Calu3 (cell line): ENCODE results near the gene SIM2. TPM values are rescaled to one million over a fixed set of nuclear protein-coding genes. Genes with fewer than 3 reads are reported as not detected.

Experiments used
- BruUV-seq: library from RNA; stranded (reverse); fragments of 400-500 nt; replicated peaks from 2 replicates; lab custom pipeline; 2021; lab: Mats Ljungman, UMichigan
- CTCF ChIA-PET: fragments of 300-600 bp; sonication (Branson Sonifier 250); formaldehyde crosslinking; loops from one replicate; lab custom pipeline; 2022; ENCODE audit warnings: antibody characterized with exemption; lab: Charles Lee
- DNase-seq: peaks from one replicate; pipeline ENCODE4 v3.0.0; 2022
- H3K27ac Mint-ChIP-seq: one replicate; pipeline ENCODE4 v1.8.0; 2022; ENCODE audit warnings: mixed read lengths; ENCODE audit not compliant: unreplicated experiment
- H3K27me3 Mint-ChIP-seq: one replicate; pipeline ENCODE4 v1.8.0; 2022; ENCODE audit warnings: mixed read lengths; ENCODE audit not compliant: unreplicated experiment
- H3K36me3 Mint-ChIP-seq: one replicate; pipeline ENCODE4 v1.8.0; 2022; ENCODE audit warnings: mild to moderate bottlenecking, moderate library complexity, mixed read lengths; ENCODE audit not compliant: insufficient read depth, unreplicated experiment
- H3K4me1 Mint-ChIP-seq: one replicate; pipeline ENCODE4 v1.8.0; 2022; ENCODE audit warnings: mild to moderate bottlenecking, low read depth, mixed read lengths; ENCODE audit not compliant: unreplicated experiment
- H3K4me3 Mint-ChIP-seq: one replicate; pipeline ENCODE4 v1.8.0; 2022; ENCODE audit warnings: mild to moderate bottlenecking, low read depth, moderate library complexity, mixed read lengths; ENCODE audit not compliant: unreplicated experiment
- H3K9me3 Mint-ChIP-seq: one replicate; pipeline ENCODE4 v1.8.0; 2022; ENCODE audit warnings: low read depth, mixed read lengths; ENCODE audit not compliant: unreplicated experiment
- intact Hi-C: fragments of 100-400 bp; cut with micrococcal nuclease; formaldehyde crosslinking; loops from one replicate; pipeline ENCODE4 v1.10.0; 2022; ENCODE audit not compliant: unreplicated experiment
- total RNA-seq: library from RNA; stranded (reverse); gene quantifications from 2 replicates; pipeline ENCODE4 v1.2.3, GENCODE V29; 2022
- TF ChIP-seq, protein P1 (sequence below): fragments of 200-600 bp; IDR thresholded peaks from one replicate; pipeline ENCODE4 v1.8.0; 2022; ENCODE audit warnings: antibody characterized with exemption; ENCODE audit not compliant: unreplicated experiment

Gene SIM2
- total RNA-seq, 1 experiment from 2014 or later, result 15.4 TPM

GRCh38 chr21:36724660-36725059, 25.7 kb downstream of the SIM2 start:
- no TSS peak for BruUV-seq
- no peaks in the 10 kb centered on the region for H3K27me3 Mint-ChIP-seq
- H3K9me3 Mint-ChIP-seq, result no peaks in the 10 kb centered on the region
- H3K4me3 Mint-ChIP-seq, result no peak overlapping the region
- no peak overlapping the region for H3K27ac Mint-ChIP-seq
- peaks cover 18% of the 10 kb centered on the region for H3K36me3 Mint-ChIP-seq
- no peak for DNase-seq
- CTCF ChIA-PET, result no interaction called here
- peaks cover 3% of the 10 kb centered on the region for H3K4me1 Mint-ChIP-seq
- intact Hi-C loops, result no loop called here
- TF ChIP-seq, protein P1, sequence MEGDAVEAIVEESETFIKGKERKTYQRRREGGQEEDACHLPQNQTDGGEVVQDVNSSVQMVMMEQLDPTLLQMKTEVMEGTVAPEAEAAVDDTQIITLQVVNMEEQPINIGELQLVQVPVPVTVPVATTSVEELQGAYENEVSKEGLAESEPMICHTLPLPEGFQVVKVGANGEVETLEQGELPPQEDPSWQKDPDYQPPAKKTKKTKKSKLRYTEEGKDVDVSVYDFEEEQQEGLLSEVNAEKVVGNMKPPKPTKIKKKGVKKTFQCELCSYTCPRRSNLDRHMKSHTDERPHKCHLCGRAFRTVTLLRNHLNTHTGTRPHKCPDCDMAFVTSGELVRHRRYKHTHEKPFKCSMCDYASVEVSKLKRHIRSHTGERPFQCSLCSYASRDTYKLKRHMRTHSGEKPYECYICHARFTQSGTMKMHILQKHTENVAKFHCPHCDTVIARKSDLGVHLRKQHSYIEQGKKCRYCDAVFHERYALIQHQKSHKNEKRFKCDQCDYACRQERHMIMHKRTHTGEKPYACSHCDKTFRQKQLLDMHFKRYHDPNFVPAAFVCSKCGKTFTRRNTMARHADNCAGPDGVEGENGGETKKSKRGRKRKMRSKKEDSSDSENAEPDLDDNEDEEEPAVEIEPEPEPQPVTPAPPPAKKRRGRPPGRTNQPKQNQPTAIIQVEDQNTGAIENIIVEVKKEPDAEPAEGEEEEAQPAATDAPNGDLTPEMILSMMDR, result no peak

DNA sequence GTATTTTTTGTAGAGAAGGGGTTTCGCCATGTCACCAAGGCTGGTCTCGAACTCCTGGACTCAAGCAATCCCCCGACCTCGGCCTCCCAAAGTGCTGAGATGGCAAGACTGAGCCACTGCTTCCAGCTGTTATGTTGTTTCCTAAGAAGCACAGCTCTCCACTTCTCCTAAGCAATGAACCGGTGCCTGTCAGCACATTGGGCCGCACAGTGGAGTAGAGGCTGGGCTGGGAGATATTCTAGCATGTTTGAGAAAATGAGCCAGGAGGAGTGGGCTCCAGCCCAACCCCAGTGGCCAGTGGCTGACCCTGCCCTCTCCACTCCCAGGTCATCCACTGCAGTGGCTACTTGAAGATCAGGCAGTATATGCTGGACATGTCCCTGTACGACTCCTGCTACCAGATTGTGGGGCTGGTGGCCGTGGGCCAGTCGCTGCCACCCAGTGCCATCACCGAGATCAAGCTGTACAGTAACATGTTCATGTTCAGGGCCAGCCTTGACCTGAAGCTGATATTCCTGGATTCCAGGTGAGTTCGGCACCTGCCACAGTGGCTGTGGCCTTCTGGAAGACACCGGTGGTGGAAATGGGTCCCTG, 27.0 kb downstream of the SIM2 start:
- H3K27ac Mint-ChIP-seq, result no peak overlapping the region
- BruUV-seq, result no TSS peak
- no peaks in the 10 kb centered on the region for H3K27me3 Mint-ChIP-seq
- H3K36me3 Mint-ChIP-seq, result peaks cover 11% of the 10 kb centered on the region
- CTCF ChIA-PET, result no interaction called here
- no peaks in the 10 kb centered on the region for H3K9me3 Mint-ChIP-seq
- intact Hi-C loops, result no loop called here
- no peak for DNase-seq
- H3K4me1 Mint-ChIP-seq, result no peaks in the 10 kb centered on the region
- TF ChIP-seq, protein P1, result no peak
- no peak overlapping the region for H3K4me3 Mint-ChIP-seq

- no peaks in the 10 kb centered on the region for H3K9me3 Mint-ChIP-seq
- no peaks in the 10 kb centered on the region for H3K27me3 Mint-ChIP-seq
- CTCF ChIA-PET, result no interaction called here
- no peak overlapping the region for H3K4me3 Mint-ChIP-seq
- intact Hi-C loops, result no loop called here
- no TSS peak for BruUV-seq
- no peaks in the 10 kb centered on the region for H3K4me1 Mint-ChIP-seq
- DNase-seq, result no peak
- peaks cover 9% of the 10 kb centered on the region for H3K36me3 Mint-ChIP-seq
- TF ChIP-seq, protein P1, result no peak
- no peak overlapping the region for H3K27ac Mint-ChIP-seq
These were observed 29.0 kb downstream of the SIM2 start for GRCh38 chr21:36727866-36728265.

DNA sequence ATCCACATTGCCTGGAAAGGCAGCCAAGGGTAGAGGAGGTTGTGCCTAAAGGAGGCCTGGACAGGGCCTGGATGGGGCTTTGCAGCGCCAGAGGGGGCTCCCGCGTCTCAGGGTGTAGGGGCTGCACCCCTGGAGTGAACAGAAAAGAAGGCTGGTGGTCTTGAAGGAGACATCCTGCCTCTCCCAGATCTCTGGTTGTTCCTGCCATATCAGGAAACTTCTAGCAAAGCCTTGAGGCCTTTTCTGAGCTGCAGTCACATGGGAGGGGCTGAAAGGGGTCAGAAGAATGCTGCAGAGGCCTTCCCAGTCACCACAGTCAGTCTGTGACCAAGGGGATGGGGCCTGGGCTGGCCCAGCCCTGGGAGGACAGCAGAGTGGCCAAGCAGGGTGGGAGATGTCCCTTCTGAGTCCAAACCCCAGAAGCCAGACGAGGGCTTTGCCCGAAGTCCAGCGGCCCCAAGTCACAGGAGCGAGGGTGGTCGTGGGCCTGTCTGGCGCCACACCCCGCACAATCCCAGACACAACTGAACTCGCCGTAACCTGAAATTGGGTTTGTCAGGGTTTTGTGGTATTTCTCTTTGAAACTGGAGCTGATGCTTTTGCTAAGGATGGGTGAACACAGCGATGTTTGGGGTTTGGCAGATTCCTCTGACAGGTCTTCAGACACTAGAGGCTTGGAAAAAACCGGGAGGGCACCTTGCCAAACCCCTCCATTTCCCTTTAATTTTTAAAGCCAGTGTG, 29.6 kb downstream of the SIM2 start:
- H3K36me3 Mint-ChIP-seq, result peaks cover 9% of the 10 kb centered on the region
- no peak for DNase-seq
- TF ChIP-seq, protein P1, result no peak
- H3K9me3 Mint-ChIP-seq, result no peaks in the 10 kb centered on the region
- CTCF ChIA-PET, result no interaction called here
- no peak overlapping the region for H3K27ac Mint-ChIP-seq
- H3K4me1 Mint-ChIP-seq, result no peaks in the 10 kb centered on the region
- intact Hi-C loops, result no loop called here
- no peak overlapping the region for H3K4me3 Mint-ChIP-seq
- BruUV-seq, result no TSS peak
- H3K27me3 Mint-ChIP-seq, result no peaks in the 10 kb centered on the region
